ENCODE data around the gene AXL.
A peak's percentile ranks its signal among the peaks of the same experiment; 100 is the strongest.

AXL gene

DNA sequence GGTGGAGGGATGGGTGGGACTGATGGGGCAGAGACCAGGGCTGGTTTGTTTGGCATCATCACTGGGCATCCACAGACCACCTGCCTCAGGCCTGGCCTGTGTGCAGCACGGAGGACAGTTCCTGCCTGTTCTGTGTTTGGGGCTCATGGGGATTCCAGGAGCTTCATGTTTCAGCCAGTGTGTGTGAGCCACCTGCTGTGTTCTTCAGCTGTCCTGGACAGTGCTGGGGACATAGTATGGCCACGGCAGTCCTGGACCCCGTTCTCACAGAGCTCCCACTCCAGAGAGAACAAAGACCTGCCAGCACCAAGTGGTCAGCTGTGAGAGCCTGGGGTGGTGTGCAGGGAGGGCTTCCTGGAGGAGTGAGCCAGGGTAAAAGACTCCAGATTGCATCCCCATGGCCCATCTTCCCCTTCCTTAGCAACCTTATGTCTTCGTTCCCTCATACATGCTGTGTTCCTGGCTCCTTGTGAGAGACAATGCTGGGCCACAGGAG is 89.0 kb downstream of the AXL start:
- no peak for DNase-seq (ENCODE audit: low read depth in 2 of 2)

- peak; percentile 88 to 97 for DNase-seq (ENCODE audit: low read depth in 2 of 2)
These were observed 89.6 kb downstream of the AXL start for GRCh38 chr19:41308450-41309179.

DNA sequence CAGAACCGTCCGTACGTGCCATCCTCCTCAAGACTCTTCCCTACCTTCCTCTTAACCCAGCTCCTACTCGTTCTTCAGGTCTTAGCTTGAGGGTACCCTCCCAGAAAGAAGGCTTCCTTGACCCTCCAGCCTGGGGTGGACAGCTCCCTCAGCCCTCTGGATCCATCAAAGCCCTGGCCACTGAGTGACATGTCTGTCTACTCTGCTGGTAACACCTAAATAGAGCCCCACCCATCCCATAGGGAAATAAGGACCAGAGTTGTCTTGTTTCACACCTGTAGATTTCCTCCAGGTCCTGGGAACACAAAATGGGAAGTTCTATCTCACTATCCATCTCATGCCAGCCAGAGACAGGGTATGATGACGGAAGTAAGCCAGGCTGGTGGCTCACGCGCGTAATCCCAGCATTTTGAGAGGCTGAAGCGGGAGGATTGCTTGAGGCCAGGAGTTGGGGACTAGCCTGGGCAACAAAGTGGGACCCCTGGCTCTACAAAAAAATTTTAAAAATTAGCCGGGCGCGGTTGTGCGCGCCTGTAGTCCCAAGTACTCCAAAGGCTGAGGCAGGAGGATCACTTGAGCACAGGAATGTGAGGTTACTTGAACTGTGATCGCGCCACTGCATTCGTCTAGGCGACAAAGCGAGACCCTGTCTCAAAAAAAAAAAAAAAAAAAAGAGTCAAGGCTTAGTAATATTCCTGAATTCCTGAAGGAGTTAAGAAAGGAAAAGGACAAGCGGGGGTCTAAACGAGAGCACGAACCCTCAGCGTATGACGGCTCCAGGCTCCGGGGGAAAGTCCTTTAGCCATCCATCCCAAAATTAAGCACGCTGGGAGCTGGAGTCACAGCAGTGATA is 90.4 kb downstream of the AXL start:
- no peak for DNase-seq (ENCODE audit: low read depth in 2 of 2)

GRCh38 chr19:41310033-41310831 is 91.2 kb downstream of the AXL start, which contains the start of gene CCDC97:
CCDC97 (plus strand) TSS chr19:41310172; CDS start chr19:41310311, 139 bp downstream.
- DNase-seq (ENCODE audit: low read depth in 2 of 2): peak; percentile 81 to 85

DNA sequence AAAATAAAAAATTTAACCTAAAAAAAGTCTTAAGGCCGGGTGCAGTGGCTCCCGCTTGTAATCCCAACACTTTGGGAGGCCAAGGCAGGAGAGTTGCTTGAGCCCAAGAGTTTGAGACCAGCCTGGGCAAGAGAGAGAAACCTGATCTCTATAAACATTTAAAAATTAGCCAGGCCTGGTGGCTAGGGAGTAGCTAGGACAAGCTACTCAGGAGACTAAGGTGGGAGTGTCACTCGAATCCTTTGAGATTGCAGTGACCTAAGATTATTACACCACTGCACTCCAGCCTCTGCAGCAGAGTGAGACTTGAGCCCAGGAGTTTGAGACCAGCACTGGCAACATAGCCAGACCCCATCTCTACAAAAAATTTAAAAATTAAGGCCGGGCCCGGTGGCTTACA is 92.0 kb downstream of the AXL start:
- no peak for DNase-seq (ENCODE audit: low read depth in 2 of 2)

Measured in stimulated activated CD4-positive, alpha-beta T cell treated with anti-CD3 and anti-CD28 coated beads, Interleukin-4, amount 100 ng/mL, for 48 hours (primary cell).